HepG2 (cell line): ENCODE measurements around the gene SNRPD3. TPM values are rescaled to one million over a fixed set of nuclear protein-coding genes. Genes with fewer than 3 reads are reported as not detected.

Experiments
- ARHGAP35 ChIP-seq: sonication (generic); formaldehyde crosslinking; IDR thresholded peaks from 2 replicates; pipeline ENCODE4 v1.9.0; 2022; ENCODE audit warnings: mild to moderate bottlenecking, inconsistent platforms, moderate library complexity, missing genetic modification reagents, borderline replicate concordance
- BCL3 ChIP-seq: sonication (generic); formaldehyde crosslinking; IDR thresholded peaks from 2 replicates; pipeline ENCODE4 v1.5.1; 2020; ENCODE audit warnings: mild to moderate bottlenecking, missing genetic modification reagents, moderate library complexity
- CCAR2 ChIP-seq: fragments of 200-400 bp; formaldehyde crosslinking; optimal IDR thresholded peaks from 2 replicates; pipeline ENCODE3; 2018; ENCODE audit warnings: low read depth, mild to moderate bottlenecking, low read length, moderate library complexity
- HCFC1 ChIP-seq: fragments of 150-350 bp; IDR thresholded peaks from 2 replicates; pipeline ENCODE4 v1.6.1; 2014; ENCODE audit warnings: low read depth, low read length
- HMGXB3 ChIP-seq: sonication (generic); formaldehyde crosslinking; IDR thresholded peaks from 2 replicates; pipeline ENCODE4 v1.4.0; 2020; ENCODE audit warnings: missing genetic modification reagents, borderline replicate concordance
- HNF1B ChIP-seq: sonication (generic); formaldehyde crosslinking; IDR thresholded peaks from 2 replicates; pipeline ENCODE4 v1.5.1; 2020; ENCODE audit warnings: mild to moderate bottlenecking, moderate library complexity, missing genetic modification reagents
- HOMEZ ChIP-seq: IDR thresholded peaks from 2 replicates; pipeline ENCODE4 v1.6.1; 2016; ENCODE audit warnings: low read depth
- MYNN ChIP-seq: sonication (generic); formaldehyde crosslinking; IDR thresholded peaks from 2 replicates; pipeline ENCODE4 v1.4.0; 2020; ENCODE audit warnings: mild to moderate bottlenecking, low read depth, missing genetic modification reagents
- NBN ChIP-seq: fragments of 450-650 bp; conservative IDR thresholded peaks from 2 replicates; pipeline ENCODE4 v1.6.1; 2017
- NR2F1 ChIP-seq, 2 experiments: fragments of 450-650 bp in 1 of 2; formaldehyde crosslinking in 1 of 2; IDR thresholded peaks; 2 replicates each; pipeline versions ENCODE4 v1.5.0 to v1.6.1; 2016 to 2020; ENCODE audit warnings: mild to moderate bottlenecking in 1 of 2, missing compliant biosample characterization in 1 of 2, missing genetic modification reagents in 1 of 2, moderate library complexity in 1 of 2
- RNF2 ChIP-seq: fragments of 450-650 bp; conservative IDR thresholded peaks from 2 replicates; pipeline ENCODE4 v1.6.1; 2016; ENCODE audit warnings: low read depth
- SP140L ChIP-seq: sonication (generic); formaldehyde crosslinking; IDR thresholded peaks from 2 replicates; pipeline ENCODE4 v1.4.0; 2020; ENCODE audit warnings: missing genetic modification reagents, borderline replicate concordance
- STAG1 ChIP-seq: sonication (generic); formaldehyde crosslinking; IDR thresholded peaks from 2 replicates; pipeline ENCODE4 v1.4.0; 2020; ENCODE audit warnings: missing genetic modification reagents
- U2AF2 ChIP-seq: fragments of 200-400 bp; formaldehyde crosslinking; IDR thresholded peaks from 2 replicates; pipeline ENCODE4 v1.6.1; 2017; ENCODE audit warnings: low read depth, mild to moderate bottlenecking, low read length
- ZFYVE20 ChIP-seq: sonication (generic); formaldehyde crosslinking; IDR thresholded peaks from 2 replicates; pipeline ENCODE4 v1.8.0; 2023; ENCODE audit warnings: low read depth, mild to moderate bottlenecking, moderate library complexity, missing genetic modification reagents, borderline replicate concordance
- ZNF292 ChIP-seq: sonication (generic); formaldehyde crosslinking; IDR thresholded peaks from 2 replicates; pipeline ENCODE4 v1.8.1; 2022; ENCODE audit warnings: mild to moderate bottlenecking, low read depth, missing genetic modification reagents, borderline replicate concordance
- ZNF44 ChIP-seq: sonication (generic); formaldehyde crosslinking; IDR thresholded peaks from 2 replicates; pipeline ENCODE4 v1.5.1; 2020; ENCODE audit warnings: mild to moderate bottlenecking, missing genetic modification reagents
- ZNF513 ChIP-seq: sonication (generic); formaldehyde crosslinking; conservative IDR thresholded peaks from 2 replicates; pipeline ENCODE4 v1.5.0; 2020; ENCODE audit warnings: missing genetic modification reagents
- ZNF652 ChIP-seq: IDR thresholded peaks from 2 replicates; pipeline ENCODE4 v1.6.1; 2016; ENCODE audit warnings: low read depth, borderline replicate concordance
- polyA plus RNA-seq, 8 experiments: library from polyadenylated mRNA; depleted of rRNA in 3 of 8; stranded (reverse) in 7 of 8; unstranded in 1 of 8; fragments of >200 nt; fragmentation: Illumina TruSeq in 4 of 8; extraction: Trizol in 4 of 8; gene quantifications; 2 replicates each; pipeline versions ENCODE4 v1.2.1 to v1.2.3, GENCODE V29; 2011 to 2016; ENCODE audit warnings: low read depth in 4 of 8, missing spikeins in 1 of 8, mixed read lengths in 1 of 8; ENCODE audit not compliant: insufficient read depth in 1 of 8
- total RNA-seq, 5 experiments: library from RNA; depleted of rRNA; stranded (reverse); fragments of >200 nt; fragmentation: Illumina TruSeq; extraction: Trizol; gene quantifications; 2 replicates each; pipeline ENCODE4 v1.2.3, GENCODE V29; 2016; ENCODE audit warnings: low read depth in 1 of 5

SNRPD3 gene
- total and polyA plus RNA-seq, 2 of the 13 experiments (the other 11 are each of a cell fraction or from before 2014, with no cell fraction given) = 110 to 209 TPM

GRCh38 chr22:24592851-24593558, 37.2 kb downstream of the SNRPD3 start, which contains the start of gene LRRC75B (continued):
- TF ChIP-seq NR2F1 (CRISPR knock-in tag; IDR thresholded peaks at IDR 0.05) = 0 out of 4 replicates have a peak, but pooled peaks of 1 of the 2 experiments have one; percentile 7
- no peak for TF ChIP-seq ARHGAP35
- no peak for TF ChIP-seq ZNF44
- no peak for TF ChIP-seq NBN
- peak; percentile 91 for TF ChIP-seq HNF1B (CRISPR knock-in tag)
- no peak for TF ChIP-seq RNF2
- TF ChIP-seq ZNF292 = peak; percentile 53
- no peak for TF ChIP-seq ZFYVE20 (CRISPR knock-in tag)
- TF ChIP-seq ZNF513 (CRISPR knock-in tag) = no peak
- TF ChIP-seq HOMEZ (CRISPR knock-in tag) = peak; percentile 62; the same call in 1 of the 2 replicates
- TF ChIP-seq HCFC1 = no peak
- no peak for TF ChIP-seq CCAR2
- TF ChIP-seq MYNN = peak; percentile 21; the same call in 1 of the 2 replicates
- TF ChIP-seq ZNF652 (CRISPR knock-in tag) = no peak
- TF ChIP-seq SP140L (CRISPR knock-in tag) = no peak
- TF ChIP-seq BCL3 (CRISPR knock-in tag) = no peak; the same call in 1 of the 2 replicates
- no peak for TF ChIP-seq U2AF2
- peak; percentile 14; the same call in 1 of the 2 replicates for TF ChIP-seq STAG1 (CRISPR knock-in tag)
- no peak for TF ChIP-seq HMGXB3 (CRISPR knock-in tag)
